PFSK-1 (cell line): ENCODE data around the gene PLEKHN1.

ENCODE experiments used
- FOXP2 ChIP-seq: optimal IDR thresholded peaks from 2 replicates; pipeline ENCODE3; 2011; ENCODE audit warnings: borderline replicate concordance, control low read depth, inconsistent platforms; ENCODE audit not compliant: insufficient read depth; ENCODE audit errors: extremely low read length, extremely low read depth
- POLR2AphosphoS5 ChIP-seq: IDR thresholded peaks from 2 replicates; pipeline ENCODE4 v1.6.1; 2012; ENCODE audit warnings: low read depth, mild to moderate bottlenecking, control low read depth, low read length, moderate library complexity
- SIN3A ChIP-seq: IDR thresholded peaks from 2 replicates; pipeline ENCODE4 v1.6.1; 2012; ENCODE audit warnings: mild to moderate bottlenecking, low read length, moderate library complexity, borderline replicate concordance; ENCODE audit not compliant: insufficient read depth
- TAF1 ChIP-seq: IDR thresholded peaks from 2 replicates; pipeline ENCODE4 v1.6.1; 2012; ENCODE audit warnings: low read length, control low read depth, borderline replicate concordance; ENCODE audit not compliant: insufficient read depth
- TF ChIP-seq, protein P1 (sequence below), 2 experiments: IDR thresholded peaks; 2 replicates each; pipeline versions ENCODE4 v1.6.1 to v1.8.0; 2011 to 2012; ENCODE audit warnings: low read depth in 2 of 2, low read length in 2 of 2, control low read depth in 1 of 2, inconsistent platforms in 1 of 2, mild to moderate bottlenecking in 1 of 2, moderate library complexity in 1 of 2; ENCODE audit not compliant: insufficient read depth in 1 of 2

PLEKHN1 gene

DNA sequence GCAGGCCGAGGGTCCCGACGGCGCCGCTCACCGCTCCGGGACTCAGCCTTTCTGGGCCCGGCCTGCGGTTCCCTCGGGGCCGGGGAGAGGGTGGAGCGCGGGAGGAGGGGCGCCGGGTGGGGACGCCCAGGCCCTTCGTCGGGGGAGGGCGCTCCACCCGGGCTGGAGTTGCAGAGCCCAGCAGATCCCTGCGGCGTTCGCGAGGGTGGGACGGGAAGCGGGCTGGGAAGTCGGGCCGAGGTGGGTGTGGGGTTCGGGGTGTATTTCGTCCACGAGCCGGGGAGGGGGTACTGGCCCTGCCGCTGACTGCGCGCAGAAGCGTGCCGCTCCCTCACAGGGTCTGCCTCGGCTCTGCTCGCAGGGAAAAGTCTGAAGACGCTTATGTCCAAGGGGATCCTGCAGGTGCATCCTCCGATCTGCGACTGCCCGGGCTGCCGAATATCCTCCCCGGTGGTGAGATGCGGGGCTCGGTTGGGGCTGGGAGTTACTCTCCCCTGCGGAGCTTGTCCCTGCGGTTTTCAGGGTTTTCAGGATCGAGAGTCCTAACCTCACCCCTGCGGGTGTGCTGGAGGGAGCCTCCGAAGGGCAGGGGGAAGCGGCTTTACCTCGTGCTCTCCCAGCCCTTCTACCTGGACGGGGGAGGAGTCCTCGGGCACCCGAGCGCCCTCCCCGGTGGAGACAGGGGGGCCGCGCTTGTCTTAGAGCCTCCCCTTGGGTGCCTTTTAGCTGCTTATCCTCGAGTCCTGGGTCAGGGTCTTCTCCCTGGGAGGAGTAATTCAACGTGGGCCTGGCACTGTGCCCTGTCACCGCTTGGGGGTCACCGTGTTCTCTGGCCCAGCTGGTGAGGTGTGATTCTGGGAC lies 40.5 kb upstream of the PLEKHN1 start:
- no peak for TF ChIP-seq SIN3A
- TF ChIP-seq, protein P1, sequence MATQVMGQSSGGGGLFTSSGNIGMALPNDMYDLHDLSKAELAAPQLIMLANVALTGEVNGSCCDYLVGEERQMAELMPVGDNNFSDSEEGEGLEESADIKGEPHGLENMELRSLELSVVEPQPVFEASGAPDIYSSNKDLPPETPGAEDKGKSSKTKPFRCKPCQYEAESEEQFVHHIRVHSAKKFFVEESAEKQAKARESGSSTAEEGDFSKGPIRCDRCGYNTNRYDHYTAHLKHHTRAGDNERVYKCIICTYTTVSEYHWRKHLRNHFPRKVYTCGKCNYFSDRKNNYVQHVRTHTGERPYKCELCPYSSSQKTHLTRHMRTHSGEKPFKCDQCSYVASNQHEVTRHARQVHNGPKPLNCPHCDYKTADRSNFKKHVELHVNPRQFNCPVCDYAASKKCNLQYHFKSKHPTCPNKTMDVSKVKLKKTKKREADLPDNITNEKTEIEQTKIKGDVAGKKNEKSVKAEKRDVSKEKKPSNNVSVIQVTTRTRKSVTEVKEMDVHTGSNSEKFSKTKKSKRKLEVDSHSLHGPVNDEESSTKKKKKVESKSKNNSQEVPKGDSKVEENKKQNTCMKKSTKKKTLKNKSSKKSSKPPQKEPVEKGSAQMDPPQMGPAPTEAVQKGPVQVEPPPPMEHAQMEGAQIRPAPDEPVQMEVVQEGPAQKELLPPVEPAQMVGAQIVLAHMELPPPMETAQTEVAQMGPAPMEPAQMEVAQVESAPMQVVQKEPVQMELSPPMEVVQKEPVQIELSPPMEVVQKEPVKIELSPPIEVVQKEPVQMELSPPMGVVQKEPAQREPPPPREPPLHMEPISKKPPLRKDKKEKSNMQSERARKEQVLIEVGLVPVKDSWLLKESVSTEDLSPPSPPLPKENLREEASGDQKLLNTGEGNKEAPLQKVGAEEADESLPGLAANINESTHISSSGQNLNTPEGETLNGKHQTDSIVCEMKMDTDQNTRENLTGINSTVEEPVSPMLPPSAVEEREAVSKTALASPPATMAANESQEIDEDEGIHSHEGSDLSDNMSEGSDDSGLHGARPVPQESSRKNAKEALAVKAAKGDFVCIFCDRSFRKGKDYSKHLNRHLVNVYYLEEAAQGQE (IDR thresholded peaks at IDR 0.05; ENCODE audit: insufficient read depth in 1 of 2, low read depth in 2 of 2, low read length in 2 of 2), result no peak
- no peak for TF ChIP-seq FOXP2
- TF ChIP-seq TAF1, result 0 out of 2 replicates have a peak, but pooled peaks have one; percentile 40
- no peak; the same call in 1 of the 2 replicates for TF ChIP-seq POLR2AphosphoS5

DNA sequence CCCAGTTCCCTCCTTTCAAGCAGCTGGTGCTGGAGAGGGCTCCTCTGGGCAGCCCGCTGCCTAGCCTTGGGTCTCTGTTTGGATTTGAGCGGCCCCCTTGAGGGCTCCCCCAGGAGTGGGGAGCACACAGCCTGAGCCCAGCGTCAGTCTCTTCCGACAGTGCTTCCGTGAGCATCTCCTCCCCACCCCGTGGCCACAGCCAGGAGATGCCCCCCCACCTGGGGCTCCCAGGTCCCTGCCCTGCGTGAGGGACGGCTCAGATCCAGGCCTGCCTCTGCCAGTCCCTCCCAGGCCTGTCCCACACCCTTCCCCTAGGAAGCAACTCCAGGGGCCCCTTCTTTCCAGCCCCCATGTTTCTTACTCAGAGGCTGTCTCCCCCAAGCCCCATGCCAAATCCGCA lies 39.0 kb upstream of the PLEKHN1 start:
- TF ChIP-seq POLR2AphosphoS5 (no peak), TAF1 (no peak), SIN3A (no peak), FOXP2 (no peak)
- TF ChIP-seq, protein P1 (IDR thresholded peaks at IDR 0.05; ENCODE audit: insufficient read depth in 1 of 2, low read depth in 2 of 2, low read length in 2 of 2), result no peak

DNA sequence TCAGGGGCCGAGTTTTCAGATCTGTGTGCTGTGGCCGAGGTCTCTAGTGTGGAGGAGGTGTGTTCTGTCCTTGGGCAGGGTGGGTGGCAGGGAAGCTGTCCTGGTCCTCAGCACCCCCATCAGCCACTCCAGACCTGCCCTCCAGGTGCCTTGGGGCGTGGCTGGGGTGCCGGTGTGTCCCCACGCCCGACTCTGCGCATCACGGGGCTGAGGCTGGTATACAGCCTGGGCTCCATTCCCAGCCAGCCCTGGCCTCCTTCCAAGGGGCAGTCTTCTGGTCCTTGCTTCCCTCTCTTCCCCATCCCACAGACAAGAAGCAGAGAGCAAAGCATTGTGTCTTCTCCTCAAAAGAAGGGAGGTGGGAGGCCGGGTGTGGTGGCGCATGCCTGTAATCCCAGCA lies 38.5 kb upstream of the PLEKHN1 start:
- TF ChIP-seq, protein P1 (IDR thresholded peaks at IDR 0.05; ENCODE audit: insufficient read depth in 1 of 2, low read depth in 2 of 2, low read length in 2 of 2), result no peak
- no peak for TF ChIP-seq FOXP2

DNA sequence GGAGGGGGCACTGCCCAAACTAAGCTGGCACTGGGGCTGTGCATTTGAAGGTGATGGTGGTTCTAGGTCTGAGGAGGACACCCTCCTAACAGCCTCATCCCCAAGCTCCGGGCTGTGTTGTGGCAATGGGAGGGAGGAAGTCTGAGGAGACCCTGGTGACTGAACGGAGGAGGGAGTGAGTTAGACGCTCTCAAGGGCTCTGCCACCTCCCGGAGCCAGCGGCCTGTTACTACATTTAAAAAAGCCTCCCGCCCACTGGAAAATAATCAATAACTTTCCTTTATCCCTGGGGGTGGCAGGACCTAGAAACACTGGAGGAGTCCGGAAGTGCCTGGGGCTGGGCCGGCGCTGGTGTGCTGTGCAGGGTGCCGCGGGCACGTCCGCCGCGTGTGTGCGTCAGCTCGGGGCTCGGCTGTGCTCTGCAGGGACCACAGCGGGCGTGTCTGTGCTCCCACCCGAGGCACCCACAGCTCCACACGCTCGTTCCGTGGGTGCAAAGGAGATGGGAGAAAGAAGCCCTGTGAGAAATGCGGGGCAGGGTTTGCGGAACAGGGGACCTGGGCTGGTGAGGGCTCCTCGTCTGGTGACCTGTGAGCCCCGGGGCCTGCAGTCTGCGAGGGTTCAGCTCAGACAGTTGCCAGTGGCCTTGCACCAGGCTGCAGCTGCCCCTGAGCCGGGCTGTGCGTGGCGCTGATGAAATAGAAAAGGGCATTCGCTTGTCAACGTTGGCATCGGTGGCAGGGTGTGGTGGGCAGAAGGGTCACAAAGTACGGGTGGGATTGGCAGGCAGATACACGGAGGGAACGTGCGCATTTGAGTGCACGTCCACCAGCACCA lies 37.2 kb upstream of the PLEKHN1 start:
- TF ChIP-seq FOXP2 (no peak), POLR2AphosphoS5 (no peak), TAF1 (no peak), SIN3A (no peak)
- TF ChIP-seq, protein P1 (IDR thresholded peaks at IDR 0.05; ENCODE audit: insufficient read depth in 1 of 2, low read depth in 2 of 2, low read length in 2 of 2), result no peak
